K562 (cell line): ENCODE data around the gene NBPF3. TPM values are rescaled to one million over a fixed set of nuclear protein-coding genes. Genes with fewer than 3 reads are reported as not detected.

Source experiments
- ARNT ChIP-seq, 2 experiments: fragments of 450-650 bp; IDR thresholded peaks; 2 replicates each; pipeline ENCODE4 v1.6.1; 2016; ENCODE audit warnings: mild to moderate bottlenecking in 1 of 2
- ATF4 ChIP-seq: fragments of 450-650 bp; formaldehyde crosslinking; IDR thresholded peaks from 2 replicates; pipeline ENCODE4 v1.4.0; 2022; ENCODE audit warnings: mild to moderate bottlenecking, moderate library complexity
- CREB3L1 ChIP-seq: fragments of 450-650 bp; IDR thresholded peaks from 2 replicates; pipeline ENCODE4 v1.6.1; 2014; ENCODE audit warnings: low read depth, mild to moderate bottlenecking, moderate library complexity, borderline replicate concordance
- CREB5 ChIP-seq: fragments of 250-450 bp; sonication (Bioruptor Pico); IDR thresholded peaks from 2 replicates; pipeline ENCODE4 v1.5.0; 2020; ENCODE audit warnings: mild to moderate bottlenecking
- EP300 ChIP-seq: IDR thresholded peaks from 2 replicates; pipeline ENCODE4 v1.6.1; 2012; ENCODE audit warnings: low read length, improper control_type of control experiment
- MBD2 ChIP-seq: sonication (generic); IDR thresholded peaks from 2 replicates; pipeline ENCODE4 v1.6.1; 2016; ENCODE audit warnings: low read depth, borderline replicate concordance
- MTA1 ChIP-seq: fragments of 450-650 bp; IDR thresholded peaks from 2 replicates; pipeline ENCODE4 v1.6.1; 2017; ENCODE audit warnings: borderline replicate concordance
- ZBTB34 ChIP-seq: fragments of 250-450 bp; sonication (Bioruptor Pico); IDR thresholded peaks from 2 replicates; pipeline ENCODE4 v1.8.0; 2021; ENCODE audit warnings: mild to moderate bottlenecking, moderate library complexity
- ZHX1 ChIP-seq: fragments of 150-350 bp; conservative IDR thresholded peaks from 2 replicates; pipeline ENCODE4 v1.6.1; 2014; ENCODE audit warnings: low read length
- ZNF280A ChIP-seq: fragments of 450-650 bp; IDR thresholded peaks from 2 replicates; pipeline ENCODE4 v1.6.1; 2018; ENCODE audit warnings: mild to moderate bottlenecking, low read depth; ENCODE audit not compliant: partially characterized antibody
- polyA plus RNA-seq, 8 experiments: library from polyadenylated mRNA; depleted of rRNA in 4 of 8; stranded (reverse) in 5 of 8; unstranded in 3 of 8; fragments of >200 nt; fragmentation: Nextera tagmentation in 2 of 8; fragmentation: Illumina TruSeq in 1 of 8; extraction: Ambion mirVana in 2 of 8; extraction: Trizol in 1 of 8; gene quantifications; 2 replicates each; pipeline versions ENCODE4 v1.2.1 to v1.2.3, GENCODE V29; 2011 to 2014; ENCODE audit warnings: inconsistent platforms in 1 of 8, missing spikeins in 1 of 8
- total RNA-seq, 7 experiments: library from RNA; depleted of rRNA in 6 of 7; stranded (reverse); fragments of >200 nt in 6 of 7; fragmentation: Illumina TruSeq in 2 of 7; extraction: Trizol in 2 of 7; gene quantifications; 2 replicates each; pipeline versions ENCODE4 v1.2.1 to v1.2.3, GENCODE V29; 2011 to 2021; ENCODE audit warnings: low replicate concordance in 1 of 7

The NBPF3 gene
- total and polyA plus RNA-seq, 9 of the 15 experiments (the other 6 are each of a cell fraction or from before 2014, with no cell fraction given): 1.5 to 7.3 (median 5.4) TPM

GRCh38 chr1:21506804-21507203, 66.9 kb downstream of the NBPF3 start (continued):
- TF ChIP-seq CREB5 (no peak), MBD2 (no peak), ZHX1 (no peak), ZBTB34 (CRISPR knock-in tag) (no peak), CREB3L1 (no peak), ARNT (IDR thresholded peaks at IDR 0.05) (no peak), MTA1 (no peak), EP300 (no peak), ZNF280A (no peak), ATF4 (no peak)
